Measurements from ENCODE around the gene UBTF. TPM values are rescaled to one million over a fixed set of nuclear protein-coding genes. Genes with fewer than 3 reads are reported as not detected.
"Not testable (repeated sequence)": the region's sequence is repeated elsewhere in the genome, so short reads cannot be mapped to it uniquely, and the experiment has no call there.

The UBTF gene
- total and polyA plus RNA-seq, 4 donors: 31.9 to 75.5 (median 52.3) TPM

GRCh38 chr17:44241106-44241624, 21.7 kb upstream of the UBTF start:
- ATAC-seq (ENCODE audit: insufficient read depth, low FRiP score) (no peak), DNase-seq (no peak)
- TF ChIP-seq CTCF (IDR thresholded peaks at IDR 0.05; ENCODE audit: control extremely low read depth, extremely low read depth): no peak
- H3K36me3 ChIP-seq (ENCODE audit: control insufficient read depth in 4 of 4, insufficient read depth in 4 of 4, low read length in 4 of 4): no peaks in the 10 kb centered on the region
- no peak overlapping the region for H3K27ac ChIP-seq (ENCODE audit: low read depth in 1 of 2, low read length in 1 of 2)
- H3K4me3 ChIP-seq: no peak overlapping the region
- WGBS, 2 donors: 60 to 66% methylated on average over 6 of the region's 6 CpGs
- no peaks in the 10 kb centered on the region for H3K9me3 ChIP-seq (ENCODE audit: control insufficient read depth in 4 of 4, insufficient read depth in 3 of 4, low read length in 3 of 4)
- no peaks in the 10 kb centered on the region for H3K27me3 ChIP-seq (ENCODE audit: control insufficient read depth in 3 of 3, insufficient read depth in 3 of 3, low read length in 2 of 3)
- H3K9ac ChIP-seq (ENCODE audit: insufficient read depth in 1 of 2, low read length in 2 of 2): no peak overlapping the region
- no peaks in the 10 kb centered on the region for H3K4me1 ChIP-seq (ENCODE audit: control insufficient read depth in 5 of 5, insufficient read depth in 5 of 5, low read length in 5 of 5)

DNA sequence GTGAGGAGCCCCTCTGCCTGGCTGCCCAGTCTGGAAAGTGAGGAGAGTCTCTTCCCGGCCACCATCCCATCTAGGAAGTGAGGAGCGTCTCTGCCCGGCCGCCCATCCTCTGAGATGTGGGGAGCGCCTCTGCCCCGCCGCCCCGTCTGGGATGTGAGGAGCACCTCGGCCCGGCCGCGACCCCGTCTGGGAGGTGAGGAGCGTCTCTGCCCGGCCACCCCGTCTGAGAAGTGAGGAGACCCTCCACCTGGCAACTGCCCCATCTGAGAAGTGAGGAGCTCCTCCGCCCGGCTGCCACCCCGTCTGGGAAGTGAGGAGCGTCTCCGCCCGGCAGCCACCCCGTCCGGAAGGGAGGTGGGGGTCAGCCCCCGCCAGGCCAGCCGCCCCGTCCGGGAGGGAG, 18.4 kb upstream of the UBTF start:
- not testable (repeated sequence) for H3K27ac ChIP-seq (ENCODE audit: low read depth in 1 of 2, low read length in 1 of 2); H3K36me3 ChIP-seq (ENCODE audit: control insufficient read depth in 4 of 4, insufficient read depth in 4 of 4, low read length in 4 of 4); H3K4me1 ChIP-seq (ENCODE audit: control insufficient read depth in 5 of 5, insufficient read depth in 5 of 5, low read length in 5 of 5); H3K4me3 ChIP-seq; H3K9ac ChIP-seq (ENCODE audit: insufficient read depth in 1 of 2, low read length in 2 of 2); H3K9me3 ChIP-seq (ENCODE audit: control insufficient read depth in 4 of 4, insufficient read depth in 3 of 4, low read length in 3 of 4); DNase-seq; ATAC-seq (ENCODE audit: insufficient read depth, low FRiP score); H3K27me3 ChIP-seq (ENCODE audit: control insufficient read depth in 3 of 3, insufficient read depth in 3 of 3, low read length in 2 of 3)
- 92 to 94% methylated on average over 19 to 23 of the region's 28 CpGs for WGBS, 2 donors

DNA sequence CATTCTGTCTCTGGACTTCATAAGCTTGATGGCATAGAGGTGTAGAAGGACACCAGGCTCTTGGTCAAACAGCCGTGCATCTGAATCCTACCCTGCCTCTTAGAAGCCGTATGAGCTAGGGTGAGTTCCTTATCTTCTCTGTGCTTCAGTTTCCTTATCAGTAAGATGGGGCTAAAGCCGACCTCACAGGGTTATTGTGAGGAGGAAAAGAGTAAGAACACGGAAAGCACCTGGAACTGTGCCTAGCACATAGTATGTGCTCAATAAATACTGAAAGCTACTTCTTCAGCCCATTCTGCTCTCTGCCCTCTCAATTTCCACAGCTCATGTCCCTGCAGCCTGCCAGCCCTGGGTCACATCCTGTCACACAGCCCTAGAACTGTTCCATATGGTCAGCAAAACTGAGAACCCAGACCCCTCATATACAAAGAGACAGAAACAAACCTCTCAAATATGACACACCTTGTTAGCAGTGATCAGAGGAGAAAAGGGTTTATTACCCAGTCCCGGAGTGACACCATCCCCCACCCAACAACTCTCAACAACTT, 17.0 kb upstream of the UBTF start:
- H3K36me3 ChIP-seq (ENCODE audit: control insufficient read depth in 4 of 4, insufficient read depth in 4 of 4, low read length in 4 of 4): no peaks in the 10 kb centered on the region
- ATAC-seq (ENCODE audit: insufficient read depth, low FRiP score): no peak
- whole genome bisulfite sequencing, 2 donors: 62 to 69% methylated on average over 5 of the region's 5 CpGs

DNA sequence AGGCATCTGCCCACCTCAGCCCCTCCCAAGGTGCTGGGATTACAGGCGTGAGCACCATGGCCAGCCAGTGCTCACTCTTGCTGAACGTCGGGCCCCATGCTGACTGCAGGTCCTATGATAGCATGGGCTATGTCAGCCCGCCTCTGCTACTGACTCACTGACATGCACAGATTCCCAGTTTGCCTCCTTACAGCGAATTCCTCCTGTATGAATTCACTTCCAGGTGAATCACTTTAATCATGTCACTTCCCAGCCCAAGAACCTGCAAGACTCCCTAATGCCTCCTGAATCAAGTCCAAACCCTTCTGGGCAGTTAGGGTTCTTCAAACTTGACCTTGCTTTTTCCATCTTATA, 16.1 kb upstream of the UBTF start:
- Histone ChIP-seq H3K4me3 (no peak overlapping the region), H3K9ac (ENCODE audit: insufficient read depth in 1 of 2, low read length in 2 of 2) (no peak overlapping the region), H3K36me3 (ENCODE audit: control insufficient read depth in 4 of 4, insufficient read depth in 4 of 4, low read length in 4 of 4) (no peaks in the 10 kb centered on the region), H3K27ac (ENCODE audit: low read depth in 1 of 2, low read length in 1 of 2) (no peak overlapping the region), H3K27me3 (ENCODE audit: control insufficient read depth in 3 of 3, insufficient read depth in 3 of 3, low read length in 2 of 3) (no peaks in the 10 kb centered on the region), H3K4me1 (ENCODE audit: control insufficient read depth in 5 of 5, insufficient read depth in 5 of 5, low read length in 5 of 5) (peaks cover 0 to 2% (median 0%) of the 10 kb centered on the region in 5 donors), H3K9me3 (ENCODE audit: control insufficient read depth in 4 of 4, insufficient read depth in 3 of 4, low read length in 3 of 4) (no peaks in the 10 kb centered on the region)
- no peak for ATAC-seq (ENCODE audit: insufficient read depth, low FRiP score)
- WGBS, 2 donors: 87 to 94% methylated on average over 5 of the region's 5 CpGs
- no peak for DNase-seq
- TF ChIP-seq CTCF (IDR thresholded peaks at IDR 0.05; ENCODE audit: control extremely low read depth, extremely low read depth): no peak

More for the DNA sequence above, 17.0 kb upstream of the UBTF start:
- no peak overlapping the region for H3K27ac ChIP-seq (ENCODE audit: low read depth in 1 of 2, low read length in 1 of 2)
- H3K4me3 ChIP-seq: no peak overlapping the region
- TF ChIP-seq CTCF (IDR thresholded peaks at IDR 0.05; ENCODE audit: control extremely low read depth, extremely low read depth): no peak
- H3K27me3 ChIP-seq (ENCODE audit: control insufficient read depth in 3 of 3, insufficient read depth in 3 of 3, low read length in 2 of 3): no peaks in the 10 kb centered on the region
- H3K9me3 ChIP-seq (ENCODE audit: control insufficient read depth in 4 of 4, insufficient read depth in 3 of 4, low read length in 3 of 4): no peaks in the 10 kb centered on the region
- H3K9ac ChIP-seq (ENCODE audit: insufficient read depth in 1 of 2, low read length in 2 of 2): no peak overlapping the region
- peak in 1 of 3 donors; percentile 13 for DNase-seq
- peaks cover 0 to 2% (median 0%) of the 10 kb centered on the region in 5 donors for H3K4me1 ChIP-seq (ENCODE audit: control insufficient read depth in 5 of 5, insufficient read depth in 5 of 5, low read length in 5 of 5)
